Pons (tissue), 1 donor: ENCODE results near the gene COL6A3.
"Not testable (repeated sequence)": the region's sequence is repeated elsewhere in the genome, so short reads cannot be mapped to it uniquely, and the experiment has no call there.

ENCODE experiments used
- DNase-seq: peaks from one replicate; pipeline ENCODE4 v3.0.0-alpha.2; 2016; ENCODE audit warnings: low spot score

COL6A3 gene

DNA sequence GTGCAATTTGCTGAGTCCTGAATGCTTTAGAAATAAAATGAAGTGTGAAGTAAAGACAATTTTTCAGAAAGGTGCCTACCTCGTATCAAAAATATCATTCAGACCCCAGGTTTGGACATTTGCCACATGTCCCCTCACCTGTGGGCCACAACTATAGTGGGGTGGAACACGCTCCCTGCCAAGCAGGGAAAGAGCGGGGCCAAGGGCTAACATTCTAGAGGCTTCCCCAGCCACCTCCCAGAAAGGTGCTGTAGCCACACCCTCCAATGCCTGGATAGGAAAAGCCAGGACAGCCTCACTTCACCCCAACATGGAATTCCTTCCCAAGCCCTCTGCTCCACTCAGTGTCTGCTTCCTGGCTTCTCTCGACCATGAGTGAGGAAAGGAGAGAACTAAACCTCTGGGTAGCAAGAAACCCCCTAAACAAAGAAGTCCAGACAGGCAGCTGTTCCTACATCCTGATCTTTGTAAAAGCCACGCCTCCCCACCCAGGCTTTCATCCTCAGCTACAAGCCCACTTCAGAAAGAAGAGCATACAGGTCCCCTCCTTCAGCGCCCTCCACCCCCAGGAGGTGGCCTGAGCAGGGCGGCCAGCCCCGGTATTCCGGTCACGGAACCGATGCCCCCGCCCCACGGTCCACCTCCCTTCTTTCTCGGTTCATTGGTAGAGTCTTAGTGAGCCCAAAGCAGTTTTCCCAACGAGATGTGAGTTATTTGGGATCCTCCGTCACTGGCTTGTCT, 2.1 kb downstream of the COL6A3 start:
- DNase-seq: no peak

DNA sequence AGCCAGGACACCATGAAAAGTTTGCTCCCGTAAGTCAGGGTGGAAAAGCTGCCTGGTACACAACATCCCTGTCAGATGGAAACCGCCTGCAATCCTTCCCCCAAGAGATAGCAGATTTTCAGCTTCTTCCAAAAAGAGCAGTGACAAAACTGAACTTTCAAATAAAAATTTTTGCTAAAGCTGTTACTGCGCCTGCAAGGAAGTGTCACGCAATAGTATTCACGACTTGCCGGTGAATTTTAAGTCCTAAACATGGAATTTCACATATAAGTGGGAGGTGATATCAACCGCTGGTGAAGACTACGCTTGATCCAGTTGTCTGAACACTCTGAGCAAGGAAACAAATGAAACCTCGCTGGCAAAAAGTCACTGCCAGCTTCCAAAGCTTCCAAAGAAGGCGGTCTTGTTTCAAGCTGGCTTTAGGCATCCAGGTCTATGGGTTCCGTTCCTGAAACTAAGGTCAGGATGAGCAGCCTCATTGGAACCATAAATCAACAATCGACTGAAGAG, 2.8 kb downstream of the COL6A3 start:
- no peak for DNase-seq

DNA sequence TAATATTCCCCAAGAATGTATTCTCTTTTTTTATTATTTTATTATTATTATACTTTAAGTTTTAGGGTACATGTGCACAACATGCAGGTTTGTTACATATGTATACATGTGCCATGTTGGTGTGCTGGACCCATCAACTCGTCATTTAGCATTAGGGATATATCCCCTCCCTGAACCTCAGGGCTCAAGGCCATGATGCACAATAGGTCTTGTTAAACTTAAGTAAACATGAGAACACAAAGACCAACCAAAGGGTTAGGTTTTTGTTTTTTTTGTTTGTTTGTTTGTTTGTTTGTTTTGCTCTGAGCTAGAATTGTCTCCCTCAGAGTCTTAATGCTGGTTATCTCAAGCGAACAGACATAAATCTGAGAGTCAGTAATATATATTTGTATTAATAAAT, 4.7 kb downstream of the COL6A3 start:
- not testable (repeated sequence) for DNase-seq

DNA sequence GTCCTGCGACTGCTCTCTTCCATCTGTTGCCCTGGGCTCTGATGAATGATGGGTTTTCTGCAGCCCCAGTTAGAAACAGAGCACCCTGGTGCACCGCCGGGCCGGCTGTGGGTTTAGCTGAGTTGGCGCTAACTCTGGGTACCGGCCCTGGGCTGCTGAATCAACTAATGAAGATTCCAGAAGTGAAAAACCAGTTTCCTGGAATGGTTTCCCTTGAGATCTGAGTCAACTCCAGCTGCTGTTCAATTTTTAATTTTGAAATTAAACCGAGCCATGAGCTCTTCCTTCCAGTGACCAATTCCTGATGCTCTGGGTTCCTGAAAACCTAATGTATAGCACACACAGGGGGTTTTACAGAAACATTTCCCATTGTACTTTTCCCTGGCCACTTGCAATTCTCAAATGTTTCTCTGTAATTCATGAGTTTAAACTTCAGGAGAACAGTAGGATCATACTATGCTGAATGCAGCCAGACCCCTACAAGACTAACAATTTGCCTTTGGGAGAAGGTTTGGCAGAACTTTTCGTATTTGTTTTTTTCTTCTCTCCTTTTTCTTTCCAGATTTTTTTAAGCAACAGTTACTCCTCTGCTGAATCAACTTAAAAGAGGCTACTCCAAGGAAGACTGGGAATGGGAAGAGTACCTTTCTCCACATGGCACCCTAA, 5.5 kb downstream of the COL6A3 start:
- DNase-seq: no peak

DNA sequence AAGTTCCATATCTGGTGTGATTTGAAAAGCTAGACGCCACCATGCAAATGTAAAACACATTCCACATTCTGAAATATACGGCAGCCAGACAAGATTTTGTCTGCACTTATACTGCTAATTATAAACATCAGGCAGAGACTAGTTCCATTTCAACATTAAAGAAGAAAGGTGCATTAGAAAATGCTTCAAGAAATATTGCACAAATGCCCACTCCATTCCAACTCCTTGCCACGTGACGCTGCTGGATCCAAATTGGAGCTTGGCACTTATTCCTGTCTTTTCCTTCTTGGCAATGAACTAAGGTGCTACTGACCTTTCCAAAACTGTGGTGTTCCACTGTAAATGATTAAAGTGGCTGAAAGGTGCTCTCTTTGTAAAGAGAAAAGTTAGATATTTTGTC, 6.3 kb downstream of the COL6A3 start:
- DNase-seq: no peak

DNA sequence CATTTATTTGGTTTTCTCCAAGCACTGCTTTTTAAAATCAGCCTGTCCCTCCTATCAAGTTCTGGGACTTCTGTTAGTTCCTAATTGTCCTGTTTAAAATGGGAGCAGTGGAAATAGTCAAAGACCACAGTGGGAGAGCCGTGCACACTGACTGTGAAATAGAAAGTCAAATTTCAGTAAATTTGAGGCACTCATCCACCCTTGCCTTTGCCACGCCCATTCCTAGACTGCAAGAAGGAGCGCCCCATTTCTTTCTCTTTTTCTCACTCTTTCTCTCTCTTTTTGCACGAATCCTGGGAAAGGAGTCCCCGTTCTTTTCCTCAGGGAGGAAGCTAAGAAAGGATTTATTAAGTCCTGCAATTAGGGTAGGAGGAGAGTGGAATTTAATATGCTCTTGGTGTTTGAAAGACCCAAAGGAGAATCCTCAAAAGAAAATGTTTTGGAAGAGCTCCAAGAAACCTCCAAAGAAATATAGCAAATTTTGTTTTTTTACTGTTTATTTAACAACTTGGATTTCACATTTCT, 7.5 kb downstream of the COL6A3 start:
- DNase-seq: no peak

DNA sequence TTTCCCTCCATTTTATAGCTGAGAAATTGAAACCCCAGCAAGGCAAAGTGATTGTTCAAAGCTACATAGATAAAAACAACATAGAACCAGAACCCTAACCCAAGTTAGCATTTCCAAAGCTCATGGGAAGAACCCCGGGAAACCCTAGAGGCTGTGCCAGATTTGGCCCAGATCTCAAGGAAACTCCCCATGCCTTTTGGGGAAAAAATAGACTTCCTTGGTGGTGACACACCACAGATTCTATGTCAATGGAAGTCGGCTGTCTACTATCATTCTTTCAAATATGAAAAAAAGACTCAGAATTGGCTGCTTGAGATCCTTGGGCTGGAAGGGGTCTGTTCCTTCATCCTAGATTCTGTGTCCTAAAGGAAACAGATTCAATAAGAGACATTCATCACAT, 8.4 kb downstream of the COL6A3 start:
- DNase-seq: no peak

DNA sequence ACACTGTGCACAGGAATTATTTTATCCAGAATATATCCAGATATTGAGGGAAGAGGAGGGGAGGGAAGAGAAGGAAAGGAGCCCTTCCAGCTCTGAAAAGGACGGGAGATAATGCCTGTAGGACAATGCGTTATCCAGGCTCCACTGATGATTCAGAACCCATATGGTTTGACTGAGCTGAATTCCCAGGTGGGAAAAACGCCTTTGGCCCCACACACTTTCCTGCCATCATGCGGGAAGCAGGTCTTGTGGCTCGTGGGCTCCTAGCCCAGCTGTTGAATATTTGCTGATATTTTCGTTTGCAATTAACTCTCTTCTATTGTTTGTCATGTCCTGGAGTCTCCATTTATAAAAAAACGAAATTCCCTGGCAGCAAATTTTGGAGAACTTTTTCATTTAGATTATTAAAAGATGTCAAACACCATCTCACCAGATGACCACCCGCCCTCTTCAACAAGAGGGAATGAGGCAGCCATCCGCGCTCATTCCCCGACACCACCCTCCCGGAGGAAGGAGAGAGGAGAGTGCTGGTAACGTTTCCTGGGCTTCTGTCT, 8.9 kb downstream of the COL6A3 start:
- DNase-seq: no peak

DNA sequence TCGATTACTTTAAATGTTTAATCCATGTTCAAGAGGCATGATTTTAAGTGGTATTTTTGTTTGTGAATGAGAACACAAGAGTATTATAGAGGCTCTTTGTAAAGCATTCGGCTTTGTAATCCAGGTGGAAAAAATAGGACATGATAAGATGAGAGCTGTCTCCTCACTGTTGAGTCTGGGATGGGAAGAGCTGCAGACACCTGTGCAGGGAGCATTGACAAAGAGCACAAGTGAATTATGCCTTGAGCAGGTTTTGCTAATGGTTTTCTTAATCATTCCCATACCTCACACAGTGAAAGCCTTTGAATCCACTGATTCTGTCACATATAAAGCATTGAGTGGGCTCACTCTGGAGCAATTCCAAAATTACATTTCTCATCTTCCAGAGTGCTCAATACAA, 9.6 kb downstream of the COL6A3 start:
- DNase-seq: no peak

DNA sequence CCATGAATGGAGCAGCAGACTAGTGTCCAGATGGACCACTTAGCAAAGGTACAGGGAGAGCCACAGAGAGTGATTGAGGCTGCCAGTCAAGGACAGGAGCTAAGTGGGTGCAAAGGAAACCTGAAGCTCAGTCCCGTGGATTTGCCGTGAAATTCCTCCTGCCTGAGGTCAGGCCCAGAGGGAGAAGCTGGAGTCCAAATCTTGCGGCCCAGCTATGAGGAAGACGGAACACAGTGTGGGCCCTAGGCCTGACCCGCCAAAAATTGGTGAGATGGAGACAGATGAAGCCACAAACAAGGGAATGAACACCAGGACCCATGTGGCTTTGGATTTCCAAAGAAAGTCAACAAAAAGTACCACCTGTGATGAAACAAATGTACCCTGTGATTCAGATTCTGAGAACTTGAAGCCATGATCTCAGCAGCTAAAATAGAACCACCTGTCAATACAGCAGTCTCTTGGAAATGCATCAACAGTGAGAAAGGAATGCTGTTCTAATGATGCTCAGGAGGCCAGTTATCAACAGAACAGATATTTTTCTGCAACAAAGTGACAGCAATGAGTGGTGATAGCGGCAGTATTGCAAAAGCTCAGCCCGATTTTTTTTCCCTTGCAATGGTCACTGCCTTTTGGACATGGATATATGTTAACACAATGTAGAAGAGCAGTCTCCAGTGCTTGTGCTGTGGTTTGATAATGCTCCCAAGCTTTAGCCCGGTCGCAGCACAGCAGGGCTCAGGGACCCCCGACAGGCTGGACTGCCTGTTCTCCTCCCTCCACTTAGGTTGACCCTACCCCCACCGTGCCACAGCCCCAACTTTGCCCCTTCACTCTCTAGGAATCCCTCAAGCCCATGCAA, 10.7 kb downstream of the COL6A3 start:
- no peak for DNase-seq

DNA sequence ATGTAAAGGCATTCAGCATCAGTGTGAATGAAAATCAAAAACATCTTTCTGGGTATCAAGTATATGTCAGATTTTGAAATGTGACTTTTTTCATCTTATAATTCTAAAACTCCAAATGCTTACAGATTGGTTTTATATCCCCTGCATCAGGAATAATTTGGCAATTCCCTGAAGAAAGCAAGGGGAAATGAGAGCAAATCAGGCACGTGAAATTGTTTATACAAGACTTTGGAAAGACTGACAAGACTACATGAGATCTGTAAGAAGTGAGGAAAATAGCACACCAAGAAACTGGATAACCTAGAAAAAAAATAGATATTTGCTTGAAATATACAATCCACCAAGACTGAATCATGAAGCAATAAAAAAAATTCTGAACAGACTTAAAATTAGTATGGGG, 13.8 kb downstream of the COL6A3 start:
- no peak for DNase-seq

DNA sequence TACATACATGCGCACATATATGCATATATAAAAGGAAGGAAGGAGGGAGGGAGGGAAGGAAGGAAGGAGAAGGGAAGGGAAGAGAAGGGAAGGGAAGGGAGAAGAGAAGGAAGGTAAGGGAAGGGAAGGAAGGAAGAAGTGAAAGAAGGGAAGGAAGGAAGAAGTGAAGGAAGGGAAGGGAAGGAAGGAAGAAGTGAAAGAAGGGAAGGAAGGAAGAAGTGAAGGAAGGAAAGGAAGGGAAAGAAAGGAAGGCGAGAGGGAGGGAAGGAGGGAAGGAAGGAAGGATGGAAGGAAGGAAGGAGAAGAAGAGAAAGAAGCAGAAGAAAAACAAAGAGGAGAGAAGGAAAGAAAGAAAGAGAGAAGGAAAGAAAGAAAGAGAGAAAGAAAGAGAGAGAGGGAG, 16.9 kb downstream of the COL6A3 start:
- DNase-seq: no peak

DNA sequence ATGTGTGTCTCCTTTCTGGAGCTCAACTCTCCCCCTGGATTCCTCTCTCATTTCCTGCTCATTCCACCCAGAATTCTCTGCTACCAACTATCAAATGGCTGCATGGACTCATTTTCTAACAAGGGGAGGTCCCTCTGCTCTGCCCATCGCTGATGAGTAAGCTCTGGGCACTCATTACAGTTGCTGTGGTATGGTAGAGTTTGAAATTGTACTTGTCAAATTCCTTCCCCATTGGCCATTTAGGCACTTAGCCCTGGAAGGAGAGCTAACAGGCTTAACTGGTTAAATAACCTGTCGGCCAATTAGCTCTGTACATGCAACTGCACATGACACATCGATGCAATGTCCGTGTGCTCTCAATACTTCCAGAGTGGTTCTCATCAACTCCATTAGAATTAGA, 20.4 kb downstream of the COL6A3 start:
- no peak for DNase-seq

DNA sequence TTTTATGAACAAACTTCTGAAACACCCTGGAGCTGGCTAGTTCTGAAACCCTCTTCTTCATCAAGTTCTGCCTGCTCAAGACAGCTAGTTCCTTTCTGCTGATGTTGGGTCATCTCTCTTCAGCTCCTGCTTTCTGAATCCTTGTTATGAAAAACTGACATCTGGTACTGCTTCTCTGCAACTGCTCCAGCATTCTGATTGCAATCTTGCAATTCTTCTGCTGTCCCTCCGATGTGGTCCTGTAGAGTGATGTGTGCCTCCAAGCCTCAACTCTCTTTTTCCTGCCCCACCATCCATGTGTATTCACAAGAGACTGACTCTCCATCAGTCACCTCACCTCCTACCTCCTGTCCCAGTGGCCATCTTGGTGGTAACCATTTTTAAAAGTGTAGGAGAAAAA, 21.8 kb downstream of the COL6A3 start:
- DNase-seq: no peak

DNA sequence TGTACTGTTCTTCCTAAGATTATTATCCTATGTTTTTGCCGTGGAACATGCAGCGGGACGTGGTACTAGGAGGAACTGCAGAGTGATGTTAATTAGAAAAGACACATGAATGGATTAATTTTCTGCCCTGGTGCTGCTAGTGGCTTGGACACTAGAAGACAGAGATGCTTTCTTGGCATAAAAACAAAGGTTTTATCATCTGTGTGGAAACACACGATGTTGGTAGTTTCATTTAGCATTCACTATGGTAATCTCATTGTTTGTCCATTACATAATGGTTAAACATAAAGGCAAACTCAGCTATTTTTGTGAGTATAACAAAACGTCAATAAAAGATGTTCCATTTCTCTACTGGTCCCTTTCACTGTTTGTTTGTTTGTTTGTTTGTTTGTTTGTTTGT, 22.8 kb downstream of the COL6A3 start:
- peak; percentile 59 for DNase-seq

DNA sequence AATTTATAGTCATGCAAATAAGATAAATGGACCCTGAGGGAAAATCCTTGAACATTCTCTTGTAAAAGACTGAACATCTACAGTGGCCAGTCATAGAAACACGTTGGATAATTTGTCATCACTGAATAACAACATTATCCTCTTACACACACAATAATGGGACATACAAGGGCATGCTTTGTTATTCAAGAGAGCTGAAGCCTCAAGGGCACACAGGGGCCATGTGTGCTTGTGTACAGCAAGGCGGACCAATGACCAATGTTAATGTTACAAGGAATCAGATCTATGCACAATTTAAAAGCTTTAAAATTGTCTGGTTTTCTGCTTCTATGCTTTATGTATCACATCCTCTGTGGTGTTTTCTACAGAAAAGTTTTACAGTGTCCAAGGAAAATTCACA, 23.7 kb downstream of the COL6A3 start:
- peak; percentile 78 for DNase-seq

DNA sequence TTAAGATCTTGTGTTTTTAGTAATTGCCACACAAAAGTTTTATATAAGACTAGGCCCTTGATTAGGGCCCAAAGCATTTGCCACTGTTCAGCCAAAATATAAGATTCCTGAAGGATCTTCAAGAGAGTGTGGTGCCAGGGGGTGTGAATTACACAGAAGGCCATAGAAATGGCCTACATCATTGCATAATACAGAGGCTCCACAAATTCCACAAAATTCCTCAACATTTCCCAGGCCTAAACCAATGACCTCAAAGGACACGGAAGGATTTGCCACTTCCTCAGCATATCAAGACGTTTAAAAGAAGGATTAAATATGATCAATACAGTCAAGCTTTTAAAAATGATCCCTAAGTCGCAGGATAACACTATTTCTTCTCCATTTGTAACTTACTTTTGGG, 24.1 kb downstream of the COL6A3 start:
- no peak for DNase-seq

DNA sequence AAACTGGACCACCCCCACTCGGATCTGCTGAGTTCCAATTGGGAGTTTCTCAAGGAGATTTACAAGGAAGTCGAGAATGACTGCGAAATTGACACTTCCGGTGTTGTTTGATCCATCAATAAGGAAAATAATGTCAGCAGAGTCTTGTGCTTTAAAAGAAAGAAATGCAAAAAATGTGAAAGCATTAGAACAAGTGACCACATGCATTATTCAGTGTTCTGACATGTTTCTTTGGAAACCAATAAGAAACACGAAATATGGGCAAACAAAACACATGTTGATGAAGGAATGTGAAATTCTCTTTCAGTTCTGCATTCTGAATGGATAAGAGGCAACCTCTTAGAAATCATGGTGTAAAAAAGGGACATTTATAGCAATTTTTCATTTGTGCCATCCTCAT, 25.9 kb downstream of the COL6A3 start:
- no peak for DNase-seq

DNA sequence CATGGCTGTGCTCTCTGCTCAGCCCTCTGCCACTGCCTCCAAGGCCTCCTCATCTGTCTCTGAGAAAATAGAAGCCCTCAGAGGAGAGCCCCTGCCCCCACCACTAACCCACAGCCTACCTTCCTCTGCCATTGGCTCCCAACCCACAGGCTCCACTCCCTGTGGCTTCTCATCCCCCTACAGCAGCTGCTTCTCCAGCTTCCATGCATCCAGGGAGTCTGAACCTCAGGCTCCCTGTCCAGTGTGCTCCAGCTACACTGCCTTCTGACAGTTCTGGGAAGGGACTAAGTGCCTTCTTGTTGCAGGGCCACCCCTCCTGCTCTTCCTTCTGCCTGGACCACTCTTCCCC, 29.3 kb downstream of the COL6A3 start:
- DNase-seq: no peak

DNA sequence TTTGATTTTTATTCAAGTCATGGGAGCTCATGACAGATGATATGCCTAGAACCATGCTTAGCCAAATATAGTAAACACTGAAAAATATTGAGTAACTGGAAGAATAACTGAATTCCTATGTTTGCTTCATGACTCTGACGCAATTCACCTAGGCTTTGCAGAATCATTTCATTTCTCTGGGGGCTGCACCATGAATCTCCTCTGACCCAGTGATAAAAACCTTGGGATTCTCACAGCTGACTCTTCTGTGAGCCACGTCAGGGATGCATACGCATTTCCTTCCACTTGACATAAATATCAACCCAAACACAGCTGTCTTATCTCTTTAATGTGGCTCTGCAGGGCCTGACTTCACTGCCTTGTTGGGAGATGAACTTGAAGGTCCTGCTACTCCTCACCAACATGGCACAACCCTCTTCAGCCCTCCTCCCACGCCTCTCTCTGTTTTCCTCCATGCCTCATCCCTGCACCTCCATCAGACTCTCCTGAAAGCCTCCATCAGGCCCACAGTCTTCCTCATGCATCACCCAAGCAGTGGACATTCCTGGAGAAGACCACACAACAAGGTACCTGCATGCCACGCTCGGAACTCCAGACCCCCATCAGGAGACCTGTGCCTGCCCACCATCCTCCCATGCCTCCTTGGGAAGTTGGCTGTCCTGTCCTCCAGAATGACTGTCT, 29.8 kb downstream of the COL6A3 start:
- no peak for DNase-seq

DNA sequence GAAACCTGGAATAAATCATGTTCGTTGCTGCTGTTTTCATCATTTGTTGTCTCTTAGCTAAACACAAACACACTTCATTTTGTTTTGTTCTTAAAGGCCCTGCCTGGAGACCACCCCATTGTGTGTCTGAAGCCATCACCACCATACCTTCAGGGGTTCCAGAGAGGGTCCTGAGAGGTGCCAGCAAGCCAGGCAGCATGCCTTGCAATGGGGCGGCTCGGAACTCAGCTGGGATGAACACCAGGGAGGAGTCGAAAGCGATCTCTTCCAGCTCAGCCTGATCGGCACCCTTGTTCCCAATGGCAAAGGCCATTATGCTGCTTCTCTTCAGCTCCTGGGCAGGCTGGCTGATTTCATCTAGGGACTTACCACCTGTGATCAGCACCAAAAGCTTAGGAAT, 33.2 kb downstream of the COL6A3 start:
- no peak for DNase-seq

DNA sequence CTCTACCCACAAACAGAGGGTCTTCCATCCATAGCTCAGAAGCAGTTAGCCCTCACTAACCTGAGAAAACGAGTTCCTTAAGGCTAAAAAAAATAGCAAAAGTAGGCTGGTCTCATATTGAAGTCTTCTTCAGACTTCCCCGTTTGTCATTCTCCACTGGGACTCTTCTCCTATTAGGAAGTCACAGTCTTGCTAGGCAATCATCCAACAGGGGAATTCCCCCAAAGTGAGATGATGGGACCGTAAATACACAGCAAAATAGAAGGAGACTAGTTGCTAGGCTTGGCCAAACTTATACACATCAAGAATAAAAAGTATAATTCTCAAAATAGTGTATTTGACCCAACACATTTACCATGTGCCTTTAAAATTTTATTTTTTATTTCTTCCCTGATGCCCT, 34.3 kb downstream of the COL6A3 start:
- no peak for DNase-seq
